Karpas-422 (cell line): ENCODE data around the gene ID3. TPM values are rescaled to one million over a fixed set of nuclear protein-coding genes. Genes with fewer than 3 reads are reported as not detected.

Experiments
- DNase-seq: peaks from one replicate; pipeline ENCODE4 v3.0.0-alpha.2; 2015
- H2AFZ ChIP-seq: fragments of 200-600 bp; sonication (generic); 2 replicates; pipeline ENCODE4 v1.6.1; 2014; ENCODE audit warnings: antibody characterized with exemption, low read length, mixed read lengths
- H3K27ac ChIP-seq: fragments of 200-600 bp; sonication (generic); 2 replicates; pipeline ENCODE4 v1.5.1; 2014; ENCODE audit warnings: mild to moderate bottlenecking, low read length, moderate library complexity
- H3K27me3 ChIP-seq: fragments of 200-600 bp; sonication (generic); 2 replicates; pipeline ENCODE4 v1.6.1; 2014; ENCODE audit warnings: low read length, mixed read lengths
- H3K36me3 ChIP-seq: fragments of 200-600 bp; sonication (generic); 2 replicates; pipeline ENCODE4 v1.6.1; 2014; ENCODE audit warnings: low read length, mixed read lengths; ENCODE audit not compliant: insufficient read depth
- H3K4me1 ChIP-seq: fragments of 200-600 bp; sonication (generic); 2 replicates; pipeline ENCODE4 v1.6.1; 2014; ENCODE audit warnings: mild to moderate bottlenecking, low read length, mixed read lengths
- H3K4me2 ChIP-seq: fragments of 200-600 bp; sonication (generic); 2 replicates; pipeline ENCODE4 v1.6.1; 2014; ENCODE audit warnings: low read length, low read depth, mild to moderate bottlenecking; ENCODE audit not compliant: poor library complexity, severe bottlenecking
- H3K4me3 ChIP-seq: fragments of 200-600 bp; sonication (generic); 2 replicates; pipeline ENCODE4 v1.5.1; 2014; ENCODE audit warnings: mild to moderate bottlenecking, antibody characterized with exemption, low read length, mixed read lengths
- H3K79me2 ChIP-seq: fragments of 200-600 bp; sonication (generic); 2 replicates; pipeline ENCODE4 v1.6.1; 2014; ENCODE audit warnings: mild to moderate bottlenecking, low read length, mixed read lengths
- H3K9ac ChIP-seq: fragments of 200-600 bp; sonication (generic); 2 replicates; pipeline ENCODE4 v1.6.0; 2014; ENCODE audit warnings: low read length
- H3K9me2 ChIP-seq: fragments of 200-600 bp; sonication (generic), shearing (Covaris generic); replicated peaks from 2 replicates; pipeline ENCODE4 v1.6.0; 2014; ENCODE audit warnings: mild to moderate bottlenecking, low read length, moderate library complexity; ENCODE audit not compliant: insufficient read depth
- H3K9me3 ChIP-seq: fragments of 300-700, 200-600 bp; sonication (generic); 2 replicates; pipeline ENCODE4 v1.6.1; 2014; ENCODE audit warnings: low read length, mixed read lengths
- H4K20me1 ChIP-seq: fragments of 200-600 bp; sonication (generic); 2 replicates; pipeline ENCODE4 v1.6.1; 2014; ENCODE audit warnings: mild to moderate bottlenecking, antibody characterized with exemption, low read length, low read depth; ENCODE audit not compliant: insufficient read depth
- total RNA-seq: library from RNA; depleted of rRNA; stranded (reverse); fragments of >200 nt; shearing (Covaris generic); gene quantifications from 2 replicates; pipeline ENCODE4 v1.2.3, GENCODE V29; 2014; ENCODE audit warnings: low replicate concordance

Gene ID3
- total RNA-seq, 1 experiment from 2014 or later: 33.0 TPM

- H3K27ac ChIP-seq: no peak overlapping the region
- DNase-seq: no peak
- H3K4me3 ChIP-seq: no peak overlapping the region
- no peaks in the 10 kb centered on the region for H3K79me2 ChIP-seq
- no peaks in the 10 kb centered on the region for H4K20me1 ChIP-seq
- H2AFZ ChIP-seq: peak overlapping the region; percentile 69
- no peaks in the 10 kb centered on the region for H3K9me2 ChIP-seq
- no peaks in the 10 kb centered on the region for H3K9me3 ChIP-seq
- peaks cover 41% of the 10 kb centered on the region for H3K4me1 ChIP-seq
- no peak overlapping the region for H3K9ac ChIP-seq
- no peak overlapping the region for H3K4me2 ChIP-seq
- H3K36me3 ChIP-seq: no peaks in the 10 kb centered on the region
- H3K27me3 ChIP-seq: no peaks in the 10 kb centered on the region
Observed at GRCh38 chr1:23581219-23581618, 21.9 kb upstream of the ID3 start.

DNA sequence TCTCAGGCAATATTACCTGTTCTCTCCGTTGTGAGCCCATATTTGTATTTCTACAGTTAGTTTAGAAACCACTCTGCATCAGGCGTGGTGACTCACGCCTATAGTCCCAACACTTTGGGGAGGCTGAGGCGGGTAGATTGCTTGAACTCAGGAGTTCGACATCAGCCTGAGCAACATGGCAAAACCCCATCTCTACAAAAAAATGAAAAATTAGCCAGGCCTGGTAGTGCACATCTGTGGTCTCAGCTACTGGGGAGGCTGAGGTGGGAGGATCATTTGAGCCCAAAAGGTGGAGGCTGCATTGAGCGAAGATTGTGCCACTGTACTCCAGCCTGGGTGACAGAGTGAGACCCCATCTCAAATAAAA, 19.7 kb upstream of the ID3 start:
- no peaks in the 10 kb centered on the region for H3K27me3 ChIP-seq
- H3K9ac ChIP-seq: no peak overlapping the region
- peak; percentile 43 for DNase-seq
- peaks cover 63% of the 10 kb centered on the region for H3K4me1 ChIP-seq
- H3K4me2 ChIP-seq: peak overlapping the region; percentile 76
- no peaks in the 10 kb centered on the region for H3K36me3 ChIP-seq
- H3K9me3 ChIP-seq: no peaks in the 10 kb centered on the region
- no peak overlapping the region for H2AFZ ChIP-seq
- peak overlapping the region; percentile 92 for H3K27ac ChIP-seq
- no peaks in the 10 kb centered on the region for H4K20me1 ChIP-seq
- no peaks in the 10 kb centered on the region for H3K9me2 ChIP-seq
- H3K79me2 ChIP-seq: no peaks in the 10 kb centered on the region
- H3K4me3 ChIP-seq: no peak overlapping the region

GRCh38 chr1:23578311-23578996, 19.2 kb upstream of the ID3 start:
- Histone ChIP-seq H3K9ac (peak overlapping the region; percentile 72), H3K4me2 (peak overlapping the region; percentile 76), H4K20me1 (no peaks in the 10 kb centered on the region), H3K9me3 (no peaks in the 10 kb centered on the region), H3K9me2 (no peaks in the 10 kb centered on the region), H3K27ac (peak overlapping the region; percentile 92), H3K27me3 (no peaks in the 10 kb centered on the region), H3K4me3 (peak overlapping the region; percentile 61), H2AFZ (no peak overlapping the region; the same call in 1 of the 2 replicates), H3K79me2 (no peaks in the 10 kb centered on the region), H3K4me1 (peaks cover 67% of the 10 kb centered on the region), H3K36me3 (no peaks in the 10 kb centered on the region)
- peak; percentile 69 for DNase-seq

GRCh38 chr1:23577056-23578004, 18.0 kb upstream of the ID3 start:
- Histone ChIP-seq H3K9me3 (no peaks in the 10 kb centered on the region), H3K4me2 (peak overlapping the region; percentile 76), H3K36me3 (no peaks in the 10 kb centered on the region), H3K27ac (peak overlapping the region; percentile 92), H4K20me1 (no peaks in the 10 kb centered on the region), H3K4me3 (peak overlapping the region; percentile 61), H3K9ac (peak overlapping the region; percentile 72), H3K27me3 (no peaks in the 10 kb centered on the region), H3K9me2 (no peaks in the 10 kb centered on the region), H3K79me2 (no peaks in the 10 kb centered on the region), H2AFZ (peak overlapping the region; percentile 52), H3K4me1 (peaks cover 64% of the 10 kb centered on the region)
- peak; percentile 91 for DNase-seq

DNA sequence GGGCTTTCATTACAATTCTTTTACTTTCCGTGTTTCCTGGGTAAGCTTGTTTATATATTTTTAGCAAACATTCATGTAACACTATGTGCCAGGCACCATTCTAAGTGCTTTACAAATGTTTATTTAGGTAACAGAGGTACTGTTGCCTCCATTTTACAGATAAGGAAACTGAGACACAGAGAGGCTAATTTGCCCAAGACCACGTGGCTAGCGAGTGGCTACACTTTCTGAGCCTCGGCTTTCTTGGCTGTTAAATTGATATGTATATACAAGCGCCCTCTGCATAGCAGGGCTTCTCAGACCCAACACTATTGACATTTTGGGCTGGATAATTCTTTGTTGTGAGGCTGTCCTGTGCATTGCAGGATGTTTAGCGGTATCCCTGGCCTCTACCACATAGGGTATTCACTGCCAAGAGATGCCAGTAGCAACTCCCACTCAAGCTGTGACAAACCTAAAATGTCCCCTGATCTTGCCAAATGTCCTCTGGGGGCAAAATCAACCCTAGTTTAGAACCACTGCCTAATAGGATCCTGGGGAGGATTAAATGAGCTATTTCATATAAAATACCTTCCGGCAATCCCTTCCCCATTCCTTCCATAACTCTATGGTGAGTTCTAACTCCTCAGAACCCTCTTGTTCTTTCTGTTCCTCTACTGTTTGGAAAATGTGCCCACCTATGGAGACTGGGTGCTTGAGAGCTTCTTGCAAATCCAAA, 17.2 kb upstream of the ID3 start:
- Histone ChIP-seq H3K9me3 (no peaks in the 10 kb centered on the region), H3K27ac (peak overlapping the region; percentile 92), H3K9ac (peak overlapping the region; percentile 72), H4K20me1 (no peaks in the 10 kb centered on the region), H2AFZ (peak overlapping the region; percentile 52; the same call in 1 of the 2 replicates), H3K9me2 (no peaks in the 10 kb centered on the region), H3K4me3 (peak overlapping the region; percentile 61), H3K4me1 (peaks cover 64% of the 10 kb centered on the region), H3K79me2 (no peaks in the 10 kb centered on the region), H3K27me3 (no peaks in the 10 kb centered on the region), H3K36me3 (no peaks in the 10 kb centered on the region), H3K4me2 (peak overlapping the region; percentile 76)
- DNase-seq: peak; percentile 55

- DNase-seq: peak; percentile 73
- Histone ChIP-seq H3K27me3 (no peaks in the 10 kb centered on the region), H3K4me2 (peak overlapping the region; percentile 76), H3K79me2 (no peaks in the 10 kb centered on the region), H2AFZ (peak overlapping the region; percentile 1; the same call in 1 of the 2 replicates), H3K4me3 (peak overlapping the region; percentile 17), H3K27ac (peak overlapping the region; percentile 92), H3K4me1 (peaks cover 54% of the 10 kb centered on the region), H3K36me3 (no peaks in the 10 kb centered on the region), H3K9me2 (no peaks in the 10 kb centered on the region), H4K20me1 (no peaks in the 10 kb centered on the region), H3K9ac (peak overlapping the region; percentile 72), H3K9me3 (no peaks in the 10 kb centered on the region)
Observed at GRCh38 chr1:23575226-23575810, 16.0 kb upstream of the ID3 start.

DNA sequence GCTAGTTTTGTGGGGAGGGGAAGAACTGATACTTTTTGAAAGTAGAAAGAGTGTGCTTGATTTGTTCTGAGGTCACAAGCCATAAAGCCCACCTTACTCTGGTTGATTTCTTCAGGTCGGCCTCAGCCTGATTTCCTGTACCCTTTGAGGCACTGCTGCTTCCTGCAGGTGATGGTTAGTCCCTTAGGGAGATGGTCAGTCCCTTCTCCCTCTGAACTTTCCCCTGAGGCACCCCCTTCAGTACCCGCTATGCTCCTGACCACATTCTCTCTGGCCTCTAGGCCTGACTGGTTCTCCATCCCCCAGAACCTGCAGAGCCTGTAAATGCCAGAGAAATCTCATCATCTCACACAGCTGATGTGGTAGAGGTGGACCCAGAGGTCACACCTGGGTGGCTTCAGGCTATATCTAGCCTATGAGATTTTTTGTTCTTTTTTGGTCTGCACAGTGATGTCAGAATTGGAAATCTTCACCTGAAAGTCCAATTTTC, 15.0 kb upstream of the ID3 start:
- Histone ChIP-seq H3K79me2 (no peaks in the 10 kb centered on the region), H3K27ac (peak overlapping the region; percentile 92; the same call in 1 of the 2 replicates), H3K9me2 (no peaks in the 10 kb centered on the region), H3K9me3 (no peaks in the 10 kb centered on the region), H3K4me1 (peaks cover 54% of the 10 kb centered on the region), H3K4me2 (peak overlapping the region; percentile 76), H2AFZ (no peak overlapping the region; the same call in 1 of the 2 replicates), H3K4me3 (peak overlapping the region; percentile 17; the same call in 1 of the 2 replicates), H3K36me3 (no peaks in the 10 kb centered on the region), H4K20me1 (no peaks in the 10 kb centered on the region), H3K9ac (no peak overlapping the region; the same call in 1 of the 2 replicates), H3K27me3 (no peaks in the 10 kb centered on the region)
- DNase-seq: peak; percentile 53
